HEK293T (cell line): ENCODE results near the gene RNGTT.

Experiments used
- ELF4 ChIP-seq: fragments of 450-650 bp; IDR thresholded peaks from 2 replicates; pipeline ENCODE4 v1.6.1; 2017; ENCODE audit warnings: antibody characterized with exemption
- FOXM1 ChIP-seq: fragments of 450-650 bp; IDR thresholded peaks from 2 replicates; pipeline ENCODE4 v1.6.1; 2017; ENCODE audit warnings: mild to moderate bottlenecking, borderline replicate concordance
- HDGF ChIP-seq: fragments of 450-650 bp; IDR thresholded peaks from 2 replicates; pipeline ENCODE4 v1.6.1; 2017; ENCODE audit warnings: antibody characterized with exemption, borderline replicate concordance
- SP1 ChIP-seq: fragments of 450-650 bp; IDR thresholded peaks from 2 replicates; pipeline ENCODE4 v1.6.1; 2017
- TARDBP ChIP-seq: fragments of 450-650 bp; IDR thresholded peaks from 2 replicates; pipeline ENCODE4 v1.6.1; 2016
- ZNF384 ChIP-seq: fragments of 450-650 bp; IDR thresholded peaks from 2 replicates; pipeline ENCODE4 v1.6.1; 2016

DNA sequence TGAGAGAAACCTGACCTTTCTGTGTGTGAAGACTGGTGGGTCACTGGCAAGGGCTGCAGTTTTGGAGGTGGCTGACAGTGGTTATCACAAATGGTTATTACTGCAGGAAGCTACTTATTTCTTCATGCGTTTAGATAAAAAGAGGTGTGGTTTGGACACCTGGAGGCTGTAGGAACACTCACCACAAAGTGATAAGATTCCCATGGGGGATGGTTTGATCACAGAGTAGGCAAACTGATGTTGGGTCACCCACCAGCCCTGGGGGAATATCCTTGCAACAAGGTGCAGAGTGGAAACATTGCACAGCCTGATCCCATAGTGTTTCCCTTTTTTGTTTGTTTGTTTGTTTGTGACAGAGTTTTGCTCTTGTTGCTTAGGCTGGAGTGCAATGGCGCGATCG is 33.9 kb upstream of the RNGTT start:
- no peak for TF ChIP-seq HDGF
- no peak for TF ChIP-seq TARDBP
- no peak for TF ChIP-seq SP1
- no peak for TF ChIP-seq FOXM1
- TF ChIP-seq ELF4: no peak
- no peak for TF ChIP-seq ZNF384
